H1 (cell line): ENCODE data around the gene TMEM212. TPM values are rescaled to one million over a fixed set of nuclear protein-coding genes. Genes with fewer than 3 reads are reported as not detected.

Source experiments
- CTCF ChIA-PET: fragments of 300-600 bp; sonication (Branson Sonifier 250); formaldehyde crosslinking; loops from one replicate; lab custom pipeline; 2021; ENCODE audit not compliant: partially characterized antibody; lab: Charles Lee
- POLR2A ChIA-PET: fragments of 300-600 bp; sonication (Branson Sonifier 250); formaldehyde crosslinking; loops from one replicate; lab custom pipeline; 2021; ENCODE audit warnings: inconsistent platforms; ENCODE audit not compliant: partially characterized antibody; lab: Charles Lee
- DNase-seq, 2 experiments: peaks; one replicate each; pipeline versions ENCODE4 v3.0.0 to v3.0.0-alpha.2; 2010 to 2022; ENCODE audit warnings: low spot score in 2 of 2, low read depth in 1 of 2, mixed read lengths in 1 of 2
- FAIRE-seq: peaks from 2 replicates; lab custom pipeline; 2011; peaks lifted over from hg19 to GRCh38; lab: Jason Lieb, UNC
- H2AFZ ChIP-seq: 2 replicates; pipeline ENCODE4 v1.8.1; 2012; ENCODE audit warnings: low read length, inconsistent platforms
- H2AK5ac ChIP-seq: 2 replicates; pipeline ENCODE4 v1.6.1; 2013; ENCODE audit warnings: low read depth, low read length
- H2BK120ac ChIP-seq: replicated peaks from 2 replicates; pipeline ENCODE3; 2013; ENCODE audit warnings: low read depth, low read length, inconsistent platforms
- H2BK12ac ChIP-seq: 2 replicates; pipeline ENCODE4 v1.6.1; 2013; ENCODE audit warnings: low read depth, low read length
- H2BK15ac ChIP-seq: 2 replicates; pipeline ENCODE4 v1.6.1; 2013; ENCODE audit warnings: low read length
- H2BK20ac ChIP-seq: 2 replicates; pipeline ENCODE4 v1.6.1; 2013; ENCODE audit warnings: low read length
- H2BK5ac ChIP-seq: 2 replicates; pipeline ENCODE4 v1.6.1; 2013; ENCODE audit warnings: low read depth, low read length
- H3K14ac ChIP-seq: 2 replicates; pipeline ENCODE4 v1.6.1; 2013; ENCODE audit warnings: inconsistent platforms; ENCODE audit not compliant: insufficient read length
- H3K18ac ChIP-seq: 2 replicates; pipeline ENCODE4 v1.6.1; 2013; ENCODE audit warnings: low read length; ENCODE audit errors: extremely low read depth
- H3K23ac ChIP-seq: 2 replicates; pipeline ENCODE4 v1.6.1; 2013; ENCODE audit warnings: inconsistent platforms; ENCODE audit not compliant: insufficient read length
- H3K23me2 ChIP-seq: 2 replicates; pipeline ENCODE4 v1.6.1; 2013; ENCODE audit warnings: low read depth, low read length
- H3K27ac ChIP-seq: 2 replicates; pipeline ENCODE4 v1.6.1; 2011; ENCODE audit warnings: low read depth, low read length, inconsistent platforms
- H3K27me3 ChIP-seq, 4 experiments: replicated peaks in 1 of 4; 1 replicate in 1 of 4; 2 replicates in 3 of 4; pipeline versions ENCODE4 v1.6.1 to v1.8.1; 2011 to 2013; ENCODE audit warnings: low read length in 3 of 4, mild to moderate bottlenecking in 3 of 4, inconsistent platforms in 2 of 4, mixed read lengths in 2 of 4, moderate library complexity in 1 of 4; ENCODE audit not compliant: control insufficient read depth in 3 of 4, insufficient read depth in 3 of 4; ENCODE audit errors: extremely low read depth in 1 of 4
- H3K36me3 ChIP-seq, 4 experiments: 2 replicates each; pipeline versions ENCODE4 v1.6.1 to v1.8.1; 2011 to 2013; ENCODE audit warnings: mild to moderate bottlenecking in 4 of 4, low read length in 3 of 4, moderate library complexity in 2 of 4, control low read depth in 1 of 4, inconsistent platforms in 1 of 4; ENCODE audit not compliant: insufficient read depth in 4 of 4, control insufficient read depth in 2 of 4
- H3K4ac ChIP-seq: replicated peaks from 2 replicates; pipeline ENCODE3; 2013; ENCODE audit warnings: low read length, low read depth, mixed read lengths, inconsistent platforms; ENCODE audit not compliant: insufficient read length
- H3K4me1 ChIP-seq, 4 experiments: replicated peaks in 1 of 4; 1 replicate in 1 of 4; 2 replicates in 3 of 4; pipeline versions ENCODE4 v1.6.1 to v1.8.1; 2011 to 2013; ENCODE audit warnings: low read length in 3 of 4, inconsistent platforms in 2 of 4, mixed read lengths in 1 of 4; ENCODE audit not compliant: insufficient read depth in 4 of 4, control insufficient read depth in 3 of 4
- H3K4me2 ChIP-seq, 2 experiments: 2 replicates each; pipeline versions ENCODE4 v1.6.1 to v1.8.1; 2011 to 2013; ENCODE audit warnings: low read depth in 2 of 2, low read length in 2 of 2, control low read depth in 1 of 2, inconsistent platforms in 1 of 2, mild to moderate bottlenecking in 1 of 2; ENCODE audit not compliant: insufficient read depth in 1 of 2
- H3K4me3 ChIP-seq, 4 experiments: fragments of 200-600, 300-600 bp in 1 of 4; sonication (generic), shearing (Covaris generic), sonication (Bioruptor Twin) in 1 of 4; 2 replicates each; pipeline versions ENCODE4 v1.5.1 to v1.8.1; 2011 to 2016; ENCODE audit warnings: low read length in 4 of 4, low read depth in 3 of 4, control low read depth in 2 of 4, inconsistent platforms in 2 of 4, mild to moderate bottlenecking in 2 of 4, mixed read lengths in 1 of 4, moderate library complexity in 1 of 4; ENCODE audit not compliant: insufficient read depth in 2 of 4; ENCODE audit errors: extremely low read depth in 1 of 4
- H3K56ac ChIP-seq: replicated peaks from 2 replicates; pipeline ENCODE3; 2013; ENCODE audit warnings: low read depth, mild to moderate bottlenecking, mixed read lengths, low read length, inconsistent platforms; ENCODE audit not compliant: insufficient read length
- H3K79me1 ChIP-seq: 2 replicates; pipeline ENCODE4 v1.6.1; 2013; ENCODE audit warnings: low read depth, low read length, control low read depth
- H3K79me2 ChIP-seq, 2 experiments: 2 replicates each; pipeline versions ENCODE4 v1.6.1 to v1.8.1; 2012 to 2013; ENCODE audit warnings: low read length in 2 of 2, mild to moderate bottlenecking in 2 of 2, inconsistent platforms in 1 of 2; ENCODE audit not compliant: insufficient read depth in 2 of 2, control insufficient read depth in 1 of 2
- H3K9ac ChIP-seq, 4 experiments: replicated peaks in 1 of 4; 1 replicate in 1 of 4; 2 replicates in 3 of 4; pipeline versions ENCODE4 v1.6.1 to v1.8.1; 2011 to 2013; ENCODE audit warnings: low read depth in 3 of 4, low read length in 3 of 4, control low read depth in 2 of 4, mild to moderate bottlenecking in 2 of 4, moderate library complexity in 2 of 4, inconsistent platforms in 1 of 4; ENCODE audit errors: extremely low read depth in 1 of 4
- H3K9me3 ChIP-seq, 2 experiments: 2 replicates each; pipeline versions ENCODE4 v1.6.1 to v1.8.1; 2012 to 2013; ENCODE audit warnings: mild to moderate bottlenecking in 2 of 2, moderate library complexity in 2 of 2, control low read depth in 1 of 2, inconsistent platforms in 1 of 2, low read depth in 1 of 2, low read length in 1 of 2, mixed read lengths in 1 of 2; ENCODE audit not compliant: insufficient read depth in 2 of 2
- H4K20me1 ChIP-seq, 2 experiments: replicated peaks in 1 of 2; 2 replicates each; pipeline versions ENCODE3 to v1.8.1; 2011 to 2013; ENCODE audit warnings: inconsistent platforms in 2 of 2, low read length in 2 of 2, mild to moderate bottlenecking in 1 of 2; ENCODE audit not compliant: insufficient read depth in 2 of 2, control insufficient read depth in 1 of 2
- H4K5ac ChIP-seq: 2 replicates; pipeline ENCODE4 v1.6.1; 2013; ENCODE audit warnings: low read length, low read depth, mixed read lengths, inconsistent platforms; ENCODE audit not compliant: insufficient read length
- H4K8ac ChIP-seq: 2 replicates; pipeline ENCODE4 v1.8.0; 2013; ENCODE audit warnings: mild to moderate bottlenecking, moderate library complexity, low read length, inconsistent platforms; ENCODE audit not compliant: insufficient read depth; ENCODE audit errors: extremely low read depth
- H4K91ac ChIP-seq: replicated peaks from 2 replicates; pipeline ENCODE3; 2013; ENCODE audit warnings: low read length, mixed read lengths, inconsistent platforms; ENCODE audit not compliant: insufficient read length
- EP300 ChIP-seq, 2 experiments: IDR thresholded peaks; 1 replicate in 1 of 2; 2 replicates in 1 of 2; pipeline ENCODE4 v1.6.1; 2011 to 2012; ENCODE audit warnings: low read depth in 2 of 2, low read length in 2 of 2, mild to moderate bottlenecking in 2 of 2, borderline replicate concordance in 1 of 2, inconsistent platforms in 1 of 2, moderate library complexity in 1 of 2
- KDM4A ChIP-seq: IDR thresholded peaks from one replicate; pipeline ENCODE4 v1.7.1; 2012; ENCODE audit warnings: low read depth, mild to moderate bottlenecking, moderate library complexity, low read length, inconsistent platforms; ENCODE audit not compliant: severe bottlenecking
- MAFK ChIP-seq: IDR thresholded peaks from 2 replicates; pipeline ENCODE4 v1.6.1; 2012; ENCODE audit warnings: low read depth, mild to moderate bottlenecking, improper control_type of control experiment, low read length
- MAX ChIP-seq: IDR thresholded peaks from 2 replicates; pipeline ENCODE4 v1.6.1; 2012; ENCODE audit warnings: inconsistent platforms
- NRF1 ChIP-seq: IDR thresholded peaks from 2 replicates; pipeline ENCODE4 v1.6.1; 2011; ENCODE audit warnings: mild to moderate bottlenecking, low read depth, low read length, improper control_type of control experiment
- POLR2AphosphoS5 ChIP-seq: IDR thresholded peaks from 2 replicates; pipeline ENCODE4 v1.6.1; 2011; ENCODE audit warnings: low read depth, low read length
- SIX5 ChIP-seq: IDR thresholded peaks from 2 replicates; pipeline ENCODE4 v1.6.1; 2011; ENCODE audit warnings: mild to moderate bottlenecking, low read depth, low read length
- TEAD4 ChIP-seq: IDR thresholded peaks from 2 replicates; pipeline ENCODE4 v1.6.1; 2012; ENCODE audit warnings: low read depth, low read length, inconsistent platforms, mixed read lengths
- whole genome bisulfite sequencing, 2 experiments: shearing (Covaris generic) in 1 of 2; methylation state at CpG; one replicate each; pipeline versions ENCODE4 v1.1.6 to v1.1.7; 2013 to 2015; ENCODE audit warnings: low lambda C conversion rate in 2 of 2, mixed read lengths in 2 of 2, inconsistent platforms in 1 of 2, low coverage in 1 of 2, missing lambda C conversion rate in 1 of 2; ENCODE audit not compliant: insufficient replicate concordance in 2 of 2, insufficient coverage in 1 of 2, insufficient read length in 1 of 2; ENCODE audit errors: extremely low coverage in 1 of 2, missing lambda C conversion rate in 1 of 2; 5-methylcytosine and 5-hydroxymethylcytosine counted together
- polyA plus RNA-seq, 7 experiments: library from polyadenylated mRNA; depleted of rRNA in 3 of 7; stranded (reverse) in 5 of 7; unstranded in 2 of 7; fragments of >200 nt in 5 of 7; fragments of 200-250 nt in 2 of 7; gene quantifications; 1 replicate in 5 of 7; 2 replicates in 1 of 7; 4 replicates in 1 of 7; pipeline versions ENCODE4 v1.2.1 to v1.2.3, GENCODE V29; 2011 to 2013; ENCODE audit warnings: missing spikeins in 2 of 7, mixed read lengths in 2 of 7
- total RNA-seq: library from RNA; stranded (reverse); fragmentation: NEBNext Ultra II Directional; extraction: Animal tissue kit (Norgen Biotek cat#: 25700); gene quantifications from 2 replicates; pipeline ENCODE4 v1.2.1, GENCODE V29; 2021

TMEM212 gene
- total and polyA plus RNA-seq, 2 of the 8 experiments (the other 6 are each of a cell fraction or from before 2014, with no cell fraction given), result not detected

- FAIRE-seq (no peak), DNase-seq (no peak)
- no peak overlapping the region for H4K5ac ChIP-seq
- H4K20me1 ChIP-seq, result no peaks in the 10 kb centered on the region
- H2AFZ ChIP-seq, result no peak overlapping the region
- no peak overlapping the region for H3K27ac ChIP-seq
- no peak overlapping the region for H3K9ac ChIP-seq
- no peak overlapping the region for H3K23ac ChIP-seq
- ChIA-PET POLR2A (no interaction called here), CTCF (no interaction called here)
- H3K4me3 ChIP-seq, result no peak overlapping the region
- no peaks in the 10 kb centered on the region for H3K27me3 ChIP-seq
- no peak overlapping the region for H2BK20ac ChIP-seq
- H3K79me2 ChIP-seq, result no peaks in the 10 kb centered on the region
- no peak overlapping the region for H3K4me2 ChIP-seq
- no peak overlapping the region for H3K4ac ChIP-seq
- H3K14ac ChIP-seq, result no peak overlapping the region
- H2BK120ac ChIP-seq, result no peak overlapping the region
- no peaks in the 10 kb centered on the region for H3K23me2 ChIP-seq
- no peaks in the 10 kb centered on the region for H3K79me1 ChIP-seq
- H3K18ac ChIP-seq, result no peak overlapping the region
- no peaks in the 10 kb centered on the region; a peak in 1 of 7 replicates for H3K4me1 ChIP-seq
- H2BK5ac ChIP-seq, result no peak overlapping the region
- no peak overlapping the region for H2BK12ac ChIP-seq
- H3K9me3 ChIP-seq, result peaks cover 0 to under 1% of the 10 kb centered on the region in 2 experiments; a peak in 2 of 4 replicates
- H4K91ac ChIP-seq, result no peak overlapping the region
- no peak overlapping the region for H3K56ac ChIP-seq
- WGBS, 2 experiments, result 74% methylated on average over 3 of the region's 3 CpGs; no CpG with 5 or more reads in 1 of the 2 experiments
- no peak overlapping the region for H2AK5ac ChIP-seq
- H4K8ac ChIP-seq, result no peak overlapping the region
- no peak overlapping the region for H2BK15ac ChIP-seq
- H3K36me3 ChIP-seq, result no peaks in the 10 kb centered on the region
- TF ChIP-seq POLR2AphosphoS5 (no peak), TEAD4 (no peak), EP300 (IDR thresholded peaks at IDR 0.05; ENCODE audit: borderline replicate concordance in 1 of 2, low read depth in 2 of 2, low read length in 2 of 2) (no peak), MAX (no peak), SIX5 (no peak), KDM4A (no peak), MAFK (no peak), NRF1 (no peak)
These were observed 4.6 kb downstream of the TMEM212 start for GRCh38 chr3:171847595-171848259.
